GM12878 (cell line): ENCODE measurements around the gene SURF6.

Experiments
- CHD4 ChIP-seq: fragments of 200-600 bp; sonication (generic); IDR thresholded peaks from 2 replicates; pipeline ENCODE4 v1.6.1; 2016; ENCODE audit warnings: mild to moderate bottlenecking
- CTCF ChIP-seq, 3 experiments: IDR thresholded peaks in 2 of 3; conservative IDR thresholded peaks in 1 of 3; 2 replicates each; pipeline ENCODE4 v1.5.1; 2011; ENCODE audit warnings: low read depth in 3 of 3, low read length in 3 of 3, mild to moderate bottlenecking in 3 of 3, control low read depth in 2 of 3, moderate library complexity in 2 of 3, inconsistent platforms in 1 of 3, mixed read lengths in 1 of 3; ENCODE audit not compliant: control insufficient read depth in 2 of 3, insufficient read depth in 1 of 3; ENCODE audit errors: extremely low read depth in 1 of 3
- ELK1 ChIP-seq: IDR thresholded peaks from 2 replicates; pipeline ENCODE4 v1.6.1; 2012; ENCODE audit warnings: low read depth, low read length, improper control_type of control experiment
- EP300 ChIP-seq, 2 experiments: fragments of 150-350 bp in 1 of 2; IDR thresholded peaks; 2 replicates each; pipeline ENCODE4 v1.6.1; 2011 to 2012; ENCODE audit warnings: low read depth in 2 of 2, low read length in 2 of 2, borderline replicate concordance in 1 of 2, improper control_type of control experiment in 1 of 2, inconsistent platforms in 1 of 2; ENCODE audit not compliant: control insufficient read depth in 1 of 2
- EZH2 ChIP-seq: IDR thresholded peaks from 2 replicates; pipeline ENCODE4 v1.6.1; 2012; ENCODE audit warnings: low read depth, mild to moderate bottlenecking, control low read depth, inconsistent platforms, low read length, borderline replicate concordance; ENCODE audit not compliant: control insufficient read depth
- HCFC1 ChIP-seq: fragments of 150-350 bp; IDR thresholded peaks from 2 replicates; pipeline ENCODE4 v1.6.1; 2014; ENCODE audit warnings: low read length
- MAX ChIP-seq: IDR thresholded peaks from 2 replicates; pipeline ENCODE4 v1.6.1; 2012; ENCODE audit warnings: low read depth, low read length, improper control_type of control experiment
- NR2C2 ChIP-seq: IDR thresholded peaks from 2 replicates; pipeline ENCODE4 v1.6.1; 2011; ENCODE audit warnings: borderline replicate concordance, low read depth; ENCODE audit not compliant: control insufficient read depth, insufficient read length
- USF2 ChIP-seq: IDR thresholded peaks from 2 replicates; pipeline ENCODE4 v1.6.1; 2011; ENCODE audit warnings: low read depth, low read length, improper control_type of control experiment, borderline replicate concordance

GRCh38 chr9:133340256-133340655 lies 4.3 kb upstream of the SURF6 start:
- TF ChIP-seq CTCF (IDR thresholded peaks at IDR 0.05 in 2 of 3, conservative IDR thresholded peaks at IDR 0.05 in 1 of 3; ENCODE audit: control insufficient read depth in 2 of 3, extremely low read depth in 1 of 3, insufficient read depth in 1 of 3, low read depth in 3 of 3, low read length in 3 of 3) (no peak), ELK1 (no peak), HCFC1 (no peak), EP300 (IDR thresholded peaks at IDR 0.05; ENCODE audit: borderline replicate concordance in 1 of 2, control insufficient read depth in 1 of 2, low read depth in 2 of 2, low read length in 2 of 2) (no peak), EZH2 (no peak), MAX (no peak), CHD4 (no peak), NR2C2 (no peak), USF2 (no peak)
